GM18508 (cell line): ENCODE results near the gene ZMIZ1.

ENCODE experiments used
- ATAC-seq: cut with Tn5 transposase; IDR thresholded peaks from one replicate; pipeline ENCODE4 v1.9.1; 2021; ENCODE audit warnings: moderate number of reproducible peaks; ENCODE audit not compliant: insufficient read depth, unreplicated experiment

The ZMIZ1 gene

GRCh38 chr10:79180414-79181221 is 111.9 kb downstream of the ZMIZ1 start:
- no peak for ATAC-seq

- no peak for ATAC-seq
Observed at GRCh38 chr10:79181227-79181626, 112.5 kb downstream of the ZMIZ1 start.

DNA sequence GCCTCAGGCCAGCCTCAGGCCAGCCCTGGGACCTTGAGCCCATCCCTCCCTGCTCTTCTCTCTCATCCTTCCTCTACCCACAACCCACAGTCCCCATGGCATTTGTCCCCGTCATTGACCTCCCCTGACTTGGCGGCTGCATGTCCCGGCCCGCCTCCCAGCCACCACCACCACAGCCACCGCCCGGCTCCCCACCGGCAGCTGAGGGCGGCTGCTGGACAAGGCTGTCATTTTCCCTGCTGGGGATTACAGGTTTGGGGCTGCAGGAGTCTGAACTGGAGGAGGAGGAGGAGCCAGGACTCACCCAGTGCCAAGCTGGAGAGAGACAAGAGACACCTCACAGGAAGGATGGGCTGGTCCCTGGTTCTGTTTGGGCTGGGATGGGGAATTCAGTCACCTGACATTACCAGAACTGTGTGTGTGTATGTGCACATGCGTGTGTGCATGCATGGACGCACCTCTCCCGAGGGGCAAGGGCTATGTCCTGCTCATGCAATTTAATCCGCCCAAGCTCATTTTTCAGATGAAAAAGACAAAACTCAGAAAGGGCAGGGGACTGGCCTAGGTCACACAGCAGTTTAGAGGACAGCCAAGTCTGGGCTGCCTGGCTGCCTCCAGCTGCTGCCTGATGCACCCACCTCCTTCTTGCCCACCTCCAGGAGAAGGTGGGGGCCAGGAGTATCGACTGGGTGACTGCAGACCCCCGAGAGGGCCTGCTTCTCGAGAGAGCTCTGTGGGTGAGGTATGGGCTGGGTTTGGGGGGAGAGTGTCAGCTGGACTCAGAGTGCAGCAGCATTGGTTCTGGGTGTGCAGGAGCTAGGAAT is 113.1 kb downstream of the ZMIZ1 start:
- no peak for ATAC-seq

- ATAC-seq: no peak
Observed at GRCh38 chr10:79182781-79183467, 114.2 kb downstream of the ZMIZ1 start.

DNA sequence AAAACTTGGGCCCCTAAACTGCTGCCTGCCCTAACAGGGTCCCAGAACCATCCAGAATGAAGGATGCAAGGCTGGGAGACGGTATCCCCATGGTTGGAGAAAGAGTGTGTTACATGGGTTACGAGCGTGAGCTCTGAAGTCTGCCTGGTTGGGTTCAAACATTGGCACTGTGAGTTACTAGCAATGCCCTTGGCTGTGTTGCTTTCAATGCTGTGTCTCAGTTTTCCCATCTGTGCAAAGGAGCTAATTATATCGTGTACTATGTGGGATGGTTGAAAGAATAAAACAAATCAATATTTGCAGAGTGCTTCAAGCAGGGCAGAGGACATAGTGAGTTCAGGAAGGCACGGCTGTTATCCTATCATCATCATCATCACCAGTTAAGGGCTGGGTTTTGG is 114.7 kb downstream of the ZMIZ1 start:
- no peak for ATAC-seq

GRCh38 chr10:79184145-79184625 is 115.4 kb downstream of the ZMIZ1 start:
- no peak for ATAC-seq

- no peak for ATAC-seq
Observed at GRCh38 chr10:79184657-79185056, 115.9 kb downstream of the ZMIZ1 start.

DNA sequence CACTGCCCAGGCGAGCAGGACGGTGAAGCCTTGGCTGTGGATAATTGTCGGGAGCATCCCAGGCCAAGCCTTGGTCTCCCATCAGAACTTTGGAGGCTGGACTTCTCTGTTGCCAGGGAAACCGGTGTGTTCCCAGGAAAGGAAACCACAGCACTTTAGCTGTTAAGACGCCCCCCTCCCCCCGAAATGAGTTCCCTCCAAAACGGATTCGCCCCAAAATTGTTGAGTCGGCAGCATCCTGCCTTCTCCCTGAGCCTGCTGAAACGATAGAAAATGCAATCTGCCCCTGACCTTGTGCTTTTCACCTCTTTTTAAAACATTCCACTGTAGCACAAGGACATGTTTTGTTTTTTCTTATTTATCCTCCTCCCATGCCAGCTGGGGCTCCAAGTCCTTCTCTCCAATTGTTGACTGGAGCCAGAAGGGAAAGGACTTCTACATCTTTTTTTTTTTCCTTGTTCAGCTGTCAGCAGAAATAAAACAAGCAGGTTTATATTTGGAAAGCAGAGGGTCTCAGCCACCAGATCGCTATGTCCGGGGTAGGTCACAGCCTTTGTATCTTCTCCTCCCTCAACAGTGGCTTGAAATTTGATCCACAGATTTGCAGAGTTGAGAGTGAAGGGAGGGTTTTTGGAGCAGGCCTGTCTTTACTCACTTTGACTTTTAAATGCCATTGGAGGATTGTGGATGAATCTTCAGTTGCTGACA is 116.5 kb downstream of the ZMIZ1 start:
- ATAC-seq: no peak

GRCh38 chr10:79185796-79186374 is 117.1 kb downstream of the ZMIZ1 start:
- no peak for ATAC-seq

GRCh38 chr10:79186486-79187120 is 117.8 kb downstream of the ZMIZ1 start:
- no peak for ATAC-seq

DNA sequence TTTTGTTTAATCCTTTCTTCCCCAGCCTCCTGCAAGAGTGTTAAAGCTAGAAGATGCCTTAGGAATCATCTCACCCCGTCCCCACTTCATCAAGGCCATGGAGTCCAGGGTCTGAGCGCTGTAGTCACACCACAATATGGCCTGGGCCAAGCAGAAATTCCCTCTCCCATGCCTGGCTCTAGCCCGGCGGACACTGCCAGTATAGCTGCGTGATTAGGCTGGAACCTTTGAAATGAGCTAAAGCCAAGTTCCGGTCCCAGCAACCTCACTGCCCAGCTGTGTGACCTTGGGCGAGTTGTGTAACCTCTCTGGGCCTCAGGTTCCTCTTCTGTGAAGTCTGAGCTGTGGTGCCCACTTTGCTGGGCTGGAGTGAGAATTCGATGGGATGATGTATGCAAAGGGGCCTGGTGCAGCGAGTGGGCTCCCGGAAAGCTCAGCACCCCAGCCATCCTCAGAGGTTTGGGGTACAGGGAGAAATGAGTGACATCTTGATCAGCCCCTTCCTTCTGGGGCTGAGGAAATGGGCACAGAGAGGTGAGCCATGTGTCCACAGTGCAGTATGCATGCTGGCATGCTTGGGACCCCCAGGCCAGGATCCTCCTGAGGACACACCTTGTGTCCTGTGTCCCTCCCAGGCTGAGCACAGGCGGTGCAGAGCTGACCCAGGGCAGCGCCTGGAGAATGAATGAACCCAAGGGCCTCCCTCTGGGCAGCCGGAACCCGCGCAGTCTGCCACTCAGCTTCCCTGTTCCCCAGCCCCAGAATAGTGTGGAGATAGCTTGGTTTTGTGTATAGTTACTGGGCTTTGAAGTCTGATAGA is 118.6 kb downstream of the ZMIZ1 start:
- ATAC-seq: no peak

DNA sequence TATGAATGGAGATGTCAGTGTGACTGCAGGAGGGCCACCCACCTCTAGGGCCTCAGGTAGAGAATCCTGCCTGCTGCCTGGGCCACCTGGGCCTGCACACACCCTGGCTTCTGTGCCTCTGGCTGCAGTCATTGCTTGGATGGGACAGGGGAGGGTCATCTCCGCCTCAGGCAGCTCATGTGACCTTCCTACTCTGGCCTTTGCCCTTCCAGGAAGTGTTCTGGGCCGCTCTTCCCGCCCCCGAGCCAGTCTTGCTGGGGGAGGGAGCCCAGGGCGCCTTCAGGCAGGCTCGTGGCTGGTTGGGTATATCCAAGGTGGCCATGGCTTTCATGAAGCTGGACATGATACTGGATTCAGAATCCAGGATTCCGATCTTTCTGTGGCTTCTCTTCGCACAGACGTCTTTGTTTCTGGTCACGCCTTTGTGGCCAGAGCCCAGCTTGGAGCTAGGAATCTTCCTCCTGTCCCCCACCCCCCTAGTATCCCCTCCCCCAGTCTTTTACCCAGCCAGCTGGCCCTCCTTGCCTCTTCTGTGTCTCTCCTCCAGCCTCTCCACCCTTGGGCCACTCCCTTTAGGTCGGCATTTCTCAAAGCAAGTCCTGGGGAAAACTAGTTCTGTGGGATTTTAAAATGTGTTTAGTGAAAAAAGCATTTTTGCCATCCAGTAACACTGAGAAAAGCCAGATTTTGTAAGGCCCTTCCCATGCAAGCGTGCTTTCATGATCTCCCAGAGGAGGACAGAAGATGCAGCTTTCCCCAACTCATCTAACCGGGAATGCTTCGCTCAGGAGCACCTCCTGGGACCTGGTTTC is 119.6 kb downstream of the ZMIZ1 start:
- no peak for ATAC-seq

DNA sequence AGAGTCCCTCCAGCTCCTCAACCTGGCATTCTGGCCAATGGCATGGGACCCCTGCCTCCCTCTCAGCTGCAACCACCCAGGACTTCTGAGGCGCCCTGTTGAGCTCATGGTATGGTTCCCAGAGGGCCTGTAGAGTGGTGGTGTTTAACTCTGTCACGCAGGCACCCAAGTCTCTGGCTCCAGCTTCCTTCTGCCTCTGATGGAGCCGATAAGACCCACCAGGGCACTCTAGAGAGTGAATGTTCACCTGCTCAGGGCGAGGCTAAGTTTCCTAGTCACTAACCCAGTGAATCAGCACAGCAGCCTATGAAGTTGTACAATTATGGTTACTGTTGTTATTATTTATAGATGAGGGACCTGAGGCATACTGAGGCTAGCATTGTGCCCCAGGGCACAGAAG is 120.4 kb downstream of the ZMIZ1 start:
- ATAC-seq: no peak

DNA sequence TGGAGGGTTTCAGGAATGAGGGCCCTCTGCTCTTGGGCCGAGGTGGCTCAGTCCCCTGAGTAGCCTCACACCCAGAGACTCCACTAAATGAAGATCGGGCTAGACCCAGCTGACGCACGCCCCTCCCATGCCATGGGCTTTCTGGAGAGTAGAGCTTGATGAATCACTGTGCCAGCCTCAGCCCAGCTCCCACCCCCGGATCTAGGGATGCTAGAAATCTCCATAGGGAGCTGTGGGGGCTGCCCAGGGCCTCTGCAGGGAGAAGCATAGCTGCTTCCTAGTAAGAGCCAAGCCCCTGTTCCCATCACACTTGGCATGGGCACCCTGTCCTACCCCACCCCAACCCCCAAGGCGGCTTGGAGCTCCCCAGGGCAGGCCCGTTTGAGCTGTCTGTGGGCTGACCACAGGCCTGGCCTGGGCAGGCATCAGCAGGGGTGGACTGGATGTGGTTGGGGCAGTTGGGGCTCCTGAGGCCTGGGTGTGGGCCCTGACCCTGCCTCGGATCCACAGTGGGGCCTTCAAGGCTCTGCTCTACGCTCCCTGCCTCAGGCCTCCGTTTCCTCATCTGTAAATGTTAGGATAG is 121.2 kb downstream of the ZMIZ1 start:
- ATAC-seq: no peak

GRCh38 chr10:79190740-79191261 is 122.0 kb downstream of the ZMIZ1 start:
- no peak for ATAC-seq

- ATAC-seq: no peak
Observed at GRCh38 chr10:79191951-79192676, 123.3 kb downstream of the ZMIZ1 start.

GRCh38 chr10:79192677-79193003 is 123.9 kb downstream of the ZMIZ1 start:
- ATAC-seq: no peak
